H9 (cell line): ENCODE data around the gene GRIA2. TPM values are rescaled to one million over a fixed set of nuclear protein-coding genes. Genes with fewer than 3 reads are reported as not detected.

Experiments used
- DNase-seq: peaks from one replicate; pipeline ENCODE4 v3.0.0-alpha.2; 2017
- H2AFZ ChIP-seq: one replicate; pipeline ENCODE4 v1.6.1; 2013; ENCODE audit warnings: mild to moderate bottlenecking, low read length, control low read depth, moderate library complexity
- H2AK5ac ChIP-seq: 2 replicates; pipeline ENCODE4 v1.6.1; 2013; ENCODE audit warnings: low read length, control low read depth, mixed read lengths; ENCODE audit not compliant: insufficient read length
- H2BK120ac ChIP-seq: one replicate; pipeline ENCODE4 v1.6.1; 2013; ENCODE audit warnings: low read depth, mild to moderate bottlenecking, low read length, control low read depth, inconsistent platforms; ENCODE audit not compliant: poor library complexity, severe bottlenecking
- H2BK12ac ChIP-seq: 2 replicates; pipeline ENCODE4 v1.6.1; 2013; ENCODE audit warnings: low read length, control low read depth, mixed read lengths, low read depth; ENCODE audit not compliant: insufficient read length
- H2BK15ac ChIP-seq: 2 replicates; pipeline ENCODE4 v1.6.1; 2013; ENCODE audit warnings: low read depth, low read length, control low read depth
- H2BK20ac ChIP-seq: one replicate; pipeline ENCODE4 v1.6.1; 2013; ENCODE audit warnings: low read depth, mild to moderate bottlenecking, low read length, control low read depth, inconsistent platforms; ENCODE audit not compliant: poor library complexity, severe bottlenecking
- H2BK5ac ChIP-seq: 2 replicates; pipeline ENCODE4 v1.6.1; 2013; ENCODE audit warnings: low read length, control low read depth, mixed read lengths; ENCODE audit not compliant: insufficient read length
- H3K14ac ChIP-seq: 2 replicates; pipeline ENCODE4 v1.6.1; 2013; ENCODE audit warnings: low read length, control low read depth; ENCODE audit not compliant: insufficient read depth
- H3K18ac ChIP-seq: 2 replicates; pipeline ENCODE4 v1.6.1; 2013; ENCODE audit warnings: low read depth, mild to moderate bottlenecking, mixed read lengths, low read length, control low read depth; ENCODE audit not compliant: insufficient read length
- H3K23ac ChIP-seq: 2 replicates; pipeline ENCODE4 v1.6.1; 2013; ENCODE audit warnings: low read length, control low read depth, mixed read lengths, low read depth; ENCODE audit not compliant: insufficient read length
- H3K23me2 ChIP-seq: 2 replicates; pipeline ENCODE4 v1.6.1; 2013; ENCODE audit warnings: low read depth, mild to moderate bottlenecking, mixed read lengths, low read length, control low read depth; ENCODE audit not compliant: insufficient read length, poor library complexity, severe bottlenecking
- H3K27ac ChIP-seq: 2 replicates; pipeline ENCODE4 v1.5.1; 2013; ENCODE audit warnings: low read length, control low read depth, mixed read lengths, low read depth; ENCODE audit not compliant: insufficient read length
- H3K27me3 ChIP-seq: 2 replicates; pipeline ENCODE4 v1.6.1; 2013; ENCODE audit warnings: low read length, control low read depth, inconsistent platforms; ENCODE audit not compliant: insufficient read depth
- H3K4ac ChIP-seq: 2 replicates; pipeline ENCODE4 v1.6.1; 2013; ENCODE audit warnings: low read depth, mild to moderate bottlenecking, control low read depth, inconsistent platforms, low read length, moderate library complexity
- H3K4me1 ChIP-seq: 2 replicates; pipeline ENCODE4 v1.6.1; 2013; ENCODE audit warnings: low read length, control low read depth, inconsistent platforms; ENCODE audit not compliant: insufficient read depth
- H3K4me2 ChIP-seq: 2 replicates; pipeline ENCODE4 v1.6.1; 2013; ENCODE audit warnings: low read length, control low read depth, mixed read lengths; ENCODE audit not compliant: insufficient read length, insufficient read depth
- H3K56ac ChIP-seq: 2 replicates; pipeline ENCODE4 v1.6.1; 2013; ENCODE audit warnings: low read depth, mild to moderate bottlenecking, mixed read lengths, low read length, control low read depth; ENCODE audit not compliant: insufficient read length
- H3K79me1 ChIP-seq: 2 replicates; pipeline ENCODE4 v1.6.1; 2013; ENCODE audit warnings: low read depth, mild to moderate bottlenecking, moderate library complexity, low read length, control low read depth, inconsistent platforms; ENCODE audit not compliant: insufficient read depth, poor library complexity, severe bottlenecking
- H3K79me2 ChIP-seq: 2 replicates; pipeline ENCODE4 v1.6.1; 2013; ENCODE audit warnings: low read length, control low read depth, inconsistent platforms; ENCODE audit not compliant: insufficient read depth
- H3K9ac ChIP-seq: 2 replicates; pipeline ENCODE4 v1.6.1; 2013; ENCODE audit warnings: low read length, control low read depth, mixed read lengths; ENCODE audit not compliant: insufficient read length; ENCODE audit errors: extremely low read depth
- H3K9me3 ChIP-seq: one replicate; pipeline ENCODE4 v1.6.1; 2013; ENCODE audit warnings: low read depth, low read length, inconsistent platforms; ENCODE audit not compliant: control insufficient read depth
- H3T11ph ChIP-seq: one replicate; pipeline ENCODE4 v1.6.1; 2013; ENCODE audit warnings: mild to moderate bottlenecking, low read length, control low read depth, inconsistent platforms
- H4K20me1 ChIP-seq: one replicate; pipeline ENCODE4 v1.6.1; 2013; ENCODE audit not compliant: control insufficient read depth, insufficient read length, insufficient read depth
- H4K5ac ChIP-seq: 2 replicates; pipeline ENCODE4 v1.6.1; 2013; ENCODE audit warnings: low read depth, mild to moderate bottlenecking, mixed read lengths, low read length, control low read depth; ENCODE audit not compliant: insufficient read length
- H4K8ac ChIP-seq: replicated peaks from 2 replicates; pipeline ENCODE4 v1.6.1; 2013; ENCODE audit warnings: low read length, control low read depth, mixed read lengths, low read depth; ENCODE audit not compliant: insufficient read length
- H4K91ac ChIP-seq: 2 replicates; pipeline ENCODE4 v1.6.1; 2013; ENCODE audit warnings: low read depth, mild to moderate bottlenecking, moderate library complexity, mixed read lengths, low read length, control low read depth; ENCODE audit not compliant: insufficient read length
- H3K27ac Mint-ChIP-seq, 3 experiments: 2 replicates in 2 of 3; 3 replicates in 1 of 3; pipeline ENCODE4 v1.8.0; 2020 to 2021; ENCODE audit warnings: mixed read lengths in 3 of 3, mild to moderate bottlenecking in 1 of 3, moderate library complexity in 1 of 3
- H3K27me3 Mint-ChIP-seq: 2 replicates; pipeline ENCODE4 v1.8.0; 2021; ENCODE audit warnings: low read depth, mild to moderate bottlenecking, moderate library complexity, mixed read lengths
- H3K36me3 Mint-ChIP-seq, 3 experiments: 2 replicates in 2 of 3; 3 replicates in 1 of 3; pipeline ENCODE4 v1.8.0; 2020 to 2021; ENCODE audit warnings: low read depth in 3 of 3, mixed read lengths in 3 of 3; ENCODE audit not compliant: insufficient read depth in 1 of 3
- H3K4me1 Mint-ChIP-seq, 2 experiments: 2 replicates each; pipeline ENCODE4 v1.8.0; 2020; ENCODE audit warnings: mixed read lengths in 2 of 2
- H3K4me3 Mint-ChIP-seq, 2 experiments: 2 replicates in 1 of 2; 3 replicates in 1 of 2; pipeline ENCODE4 v1.8.0; 2020 to 2021; ENCODE audit warnings: mild to moderate bottlenecking in 2 of 2, mixed read lengths in 2 of 2, moderate library complexity in 1 of 2
- H3K9me3 Mint-ChIP-seq, 2 experiments: 2 replicates in 1 of 2; 3 replicates in 1 of 2; pipeline ENCODE4 v1.8.0; 2020; ENCODE audit warnings: mild to moderate bottlenecking in 2 of 2, mixed read lengths in 2 of 2, moderate library complexity in 1 of 2
- WGBS: extraction: QIAGEN DNeasy Blood & Tissue Kit; methylation state at CpG from one replicate; pipeline ENCODE4 v1.1.7; 2013; ENCODE audit warnings: missing lambda C conversion rate, low lambda C conversion rate, mixed read lengths; ENCODE audit not compliant: insufficient read length; ENCODE audit errors: extremely low coverage; 5-methylcytosine and 5-hydroxymethylcytosine counted together
- total RNA-seq: library from RNA; stranded (reverse); gene quantifications from 2 replicates; pipeline ENCODE4 v1.2.1, GENCODE V29; 2021
- TF ChIP-seq, protein P1 (sequence below): fragments of 200-600 bp; sonication (generic); conservative IDR thresholded peaks from 3 replicates; pipeline ENCODE4 v1.8.0; 2021; ENCODE audit warnings: antibody characterized with exemption, mild to moderate bottlenecking

GRIA2 gene
- total RNA-seq, 1 experiment from 2014 or later, result not detected

- no peak overlapping the region for H3K4ac ChIP-seq
- H3K23me2 ChIP-seq, result no peaks in the 10 kb centered on the region
- H2BK20ac ChIP-seq, result no peak overlapping the region
- no peak overlapping the region for H3K18ac ChIP-seq
- H4K5ac ChIP-seq, result no peak overlapping the region
- H3K9me3 ChIP-seq, result no peaks in the 10 kb centered on the region
- TF ChIP-seq, protein P1, sequence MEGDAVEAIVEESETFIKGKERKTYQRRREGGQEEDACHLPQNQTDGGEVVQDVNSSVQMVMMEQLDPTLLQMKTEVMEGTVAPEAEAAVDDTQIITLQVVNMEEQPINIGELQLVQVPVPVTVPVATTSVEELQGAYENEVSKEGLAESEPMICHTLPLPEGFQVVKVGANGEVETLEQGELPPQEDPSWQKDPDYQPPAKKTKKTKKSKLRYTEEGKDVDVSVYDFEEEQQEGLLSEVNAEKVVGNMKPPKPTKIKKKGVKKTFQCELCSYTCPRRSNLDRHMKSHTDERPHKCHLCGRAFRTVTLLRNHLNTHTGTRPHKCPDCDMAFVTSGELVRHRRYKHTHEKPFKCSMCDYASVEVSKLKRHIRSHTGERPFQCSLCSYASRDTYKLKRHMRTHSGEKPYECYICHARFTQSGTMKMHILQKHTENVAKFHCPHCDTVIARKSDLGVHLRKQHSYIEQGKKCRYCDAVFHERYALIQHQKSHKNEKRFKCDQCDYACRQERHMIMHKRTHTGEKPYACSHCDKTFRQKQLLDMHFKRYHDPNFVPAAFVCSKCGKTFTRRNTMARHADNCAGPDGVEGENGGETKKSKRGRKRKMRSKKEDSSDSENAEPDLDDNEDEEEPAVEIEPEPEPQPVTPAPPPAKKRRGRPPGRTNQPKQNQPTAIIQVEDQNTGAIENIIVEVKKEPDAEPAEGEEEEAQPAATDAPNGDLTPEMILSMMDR, result no peak
- H3K23ac ChIP-seq, result no peak overlapping the region
- H4K8ac ChIP-seq, result no peak overlapping the region
- Mint-ChIP-seq H3K9me3 (no peaks in the 10 kb centered on the region), H3K27ac (no peak overlapping the region), H3K36me3 (no peaks in the 10 kb centered on the region), H3K4me3 (no peak overlapping the region), H3K4me1 (no peaks in the 10 kb centered on the region), H3K27me3 (no peaks in the 10 kb centered on the region; the same call in 1 of the 2 replicates)
- no peak overlapping the region for H2AK5ac ChIP-seq
- H3K79me2 ChIP-seq, result no peaks in the 10 kb centered on the region
- no peaks in the 10 kb centered on the region for H3K79me1 ChIP-seq
- no peaks in the 10 kb centered on the region for H3K4me1 ChIP-seq
- no peak overlapping the region for H3T11ph ChIP-seq
- no CpG with 5 or more reads among the region's 5 CpGs for WGBS
- no peak overlapping the region for H3K27ac ChIP-seq
- H2BK120ac ChIP-seq, result no peak overlapping the region
- no peak overlapping the region for H4K91ac ChIP-seq
- H3K56ac ChIP-seq, result no peak overlapping the region
- H3K14ac ChIP-seq, result no peak overlapping the region
- DNase-seq, result no peak
- H2BK12ac ChIP-seq, result no peak overlapping the region
- H3K4me2 ChIP-seq, result no peak overlapping the region
- no peak overlapping the region for H3K9ac ChIP-seq
- no peak overlapping the region for H2BK5ac ChIP-seq
- no peaks in the 10 kb centered on the region for H4K20me1 ChIP-seq
- H2AFZ ChIP-seq, result no peak overlapping the region
- no peak overlapping the region for H2BK15ac ChIP-seq
- no peaks in the 10 kb centered on the region for H3K27me3 ChIP-seq
Observed at GRCh38 chr4:157312702-157313101, 92.2 kb downstream of the GRIA2 start.
